GM12801 (cell line): ENCODE measurements around the gene SRMS.

ENCODE experiments used
- CTCF ChIP-seq: IDR thresholded peaks from one replicate; pipeline ENCODE4 v1.5.1; 2011; ENCODE audit warnings: control low read depth; ENCODE audit not compliant: insufficient read length; ENCODE audit errors: extremely low read depth

Gene SRMS

GRCh38 chr20:63549019-63549418 is 1.5 kb upstream of the SRMS start:
- no peak for TF ChIP-seq CTCF

- TF ChIP-seq CTCF, result no peak
These were observed 993 bp upstream of the SRMS start for GRCh38 chr20:63548542-63548941.

- no peak for TF ChIP-seq CTCF
These were observed 409 bp downstream of the SRMS start for GRCh38 chr20:63546956-63547724.

- no peak for TF ChIP-seq CTCF
These were observed 1.1 kb downstream of the SRMS start for GRCh38 chr20:63546256-63546955.

- TF ChIP-seq CTCF, result no peak
These were observed 1.7 kb downstream of the SRMS start for GRCh38 chr20:63545814-63546213.

GRCh38 chr20:63544958-63545516 is 2.5 kb downstream of the SRMS start:
- TF ChIP-seq CTCF, result no peak

GRCh38 chr20:63544241-63544957 is 3.1 kb downstream of the SRMS start:
- no peak for TF ChIP-seq CTCF
